BLaER1 (cell line): ENCODE data around the gene RIMS4.
A peak's percentile ranks its signal among the peaks of the same experiment; 100 is the strongest.

Source experiments
- H3K27ac ChIP-seq: shearing (Covaris generic); formaldehyde crosslinking; 2 replicates; pipeline ENCODE4 v1.8.1; 2022
- H3K27me3 ChIP-seq: shearing (Covaris generic); formaldehyde crosslinking; 2 replicates; pipeline ENCODE4 v1.8.1; 2022
- H3K36me3 ChIP-seq: shearing (Covaris generic); formaldehyde crosslinking; 2 replicates; pipeline ENCODE4 v1.8.1; 2022
- H3K4me1 ChIP-seq: shearing (Covaris generic); formaldehyde crosslinking; 2 replicates; pipeline ENCODE4 v1.8.1; 2022
- H3K4me2 ChIP-seq: shearing (Covaris generic); formaldehyde crosslinking; 2 replicates; pipeline ENCODE4 v1.8.1; 2022
- H3K4me3 ChIP-seq: shearing (Covaris generic); formaldehyde crosslinking; 2 replicates; pipeline ENCODE4 v1.8.1; 2022
- H3K9ac ChIP-seq: shearing (Covaris generic); formaldehyde crosslinking; 2 replicates; pipeline ENCODE4 v1.8.1; 2022
- H3K9me3 ChIP-seq: shearing (Covaris generic); formaldehyde crosslinking; 2 replicates; pipeline ENCODE4 v1.8.1; 2022
- H4K20me1 ChIP-seq: shearing (Covaris generic); formaldehyde crosslinking; 2 replicates; pipeline ENCODE4 v1.8.1; 2022
- Cebpa-rat ChIP-seq: shearing (Covaris generic); IDR thresholded peaks from 2 replicates; pipeline ENCODE4 v1.8.1; 2022

The RIMS4 gene

DNA sequence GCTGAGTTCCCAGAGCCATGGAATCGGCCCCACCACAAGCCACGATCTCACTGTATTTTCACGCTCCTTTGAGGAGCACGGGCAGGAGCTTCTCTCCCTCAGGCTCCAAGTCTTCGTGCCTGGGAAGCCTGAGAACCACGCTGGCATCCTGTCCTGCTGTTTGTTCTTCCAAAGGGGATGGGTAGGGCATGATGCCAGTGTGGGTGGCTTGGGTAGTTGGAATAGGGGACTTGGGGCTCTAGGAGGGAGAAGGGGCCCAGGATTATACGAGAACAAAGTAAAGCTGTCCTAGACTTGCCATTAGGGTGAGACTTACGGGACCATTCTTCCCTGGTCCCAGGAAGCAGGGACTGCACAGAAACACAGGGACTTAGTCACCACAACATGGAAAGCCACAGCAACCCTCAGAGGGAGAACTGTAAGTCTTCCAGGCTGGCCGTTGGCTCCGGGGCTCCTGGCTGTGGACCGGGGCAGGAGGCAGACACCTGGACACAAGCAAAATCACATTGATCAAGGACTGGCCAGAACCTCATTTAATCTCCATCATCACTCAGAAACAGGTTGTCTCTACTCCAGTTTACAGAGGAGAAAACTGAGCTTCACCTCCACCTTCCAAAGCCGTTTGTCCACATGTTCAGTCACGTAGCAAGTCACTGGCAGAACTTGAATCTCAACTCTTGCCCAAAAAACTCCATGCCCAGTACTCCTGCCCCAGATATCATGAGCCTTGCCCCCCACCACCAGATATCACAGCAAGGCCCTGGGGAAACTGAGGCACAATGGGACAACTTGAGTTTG is 93.8 kb downstream of the RIMS4 start:
- TF ChIP-seq Cebpa-rat: no peak
- Histone ChIP-seq H3K4me1 (peaks cover 27% of the 10 kb centered on the region), H3K4me3 (no peak overlapping the region), H4K20me1 (no peaks in the 10 kb centered on the region; the same call in 1 of the 2 replicates), H3K9ac (no peak overlapping the region), H3K9me3 (no peaks in the 10 kb centered on the region), H3K36me3 (no peaks in the 10 kb centered on the region), H3K4me2 (no peak overlapping the region), H3K27me3 (no peaks in the 10 kb centered on the region), H3K27ac (no peak overlapping the region)

GRCh38 chr20:44715499-44716308 is 94.6 kb downstream of the RIMS4 start:
- Histone ChIP-seq H3K9ac (no peak overlapping the region), H3K27ac (no peak overlapping the region), H3K4me3 (no peak overlapping the region), H3K4me1 (peaks cover 26% of the 10 kb centered on the region), H3K36me3 (no peaks in the 10 kb centered on the region), H4K20me1 (no peaks in the 10 kb centered on the region; the same call in 1 of the 2 replicates), H3K9me3 (no peaks in the 10 kb centered on the region), H3K4me2 (no peak overlapping the region), H3K27me3 (no peaks in the 10 kb centered on the region)
- no peak for TF ChIP-seq Cebpa-rat

DNA sequence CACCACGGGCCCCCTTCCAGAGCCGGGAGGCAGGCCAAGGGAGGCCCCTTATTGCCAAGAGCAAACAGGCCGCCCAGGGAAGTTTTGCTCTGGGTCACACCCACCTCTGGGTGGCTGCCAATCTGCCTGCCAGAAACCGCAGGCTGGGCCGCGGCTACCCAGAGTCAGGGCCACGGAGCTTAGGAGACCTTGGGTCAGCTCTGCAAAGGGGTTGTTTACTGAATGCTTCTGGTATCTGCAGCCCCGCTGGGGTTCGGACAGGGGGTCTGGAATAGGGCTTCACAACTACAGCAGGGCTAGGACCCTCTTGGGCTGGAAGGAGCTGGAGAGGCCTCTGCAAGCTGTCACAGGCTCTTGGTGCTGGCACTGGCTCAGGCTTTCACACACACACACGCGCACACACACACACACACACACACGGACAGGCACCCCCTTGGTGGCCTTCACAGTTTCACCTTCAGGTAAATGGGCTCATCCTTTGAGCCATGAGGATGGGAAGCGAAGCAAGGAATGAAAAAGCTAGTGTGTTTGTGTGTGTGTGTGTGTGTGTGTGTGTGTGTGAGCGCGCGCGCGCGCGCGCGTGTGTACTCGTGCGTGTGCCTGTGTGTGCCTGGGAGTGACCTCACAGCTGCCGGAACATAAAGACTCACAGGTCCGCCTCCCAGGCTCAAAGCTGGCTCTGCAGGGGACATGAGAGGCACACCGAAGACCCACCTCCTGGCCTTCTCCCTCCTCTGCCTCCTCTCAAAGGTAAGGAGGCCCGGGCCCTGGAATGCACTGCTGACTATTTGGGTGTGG is 95.4 kb downstream of the RIMS4 start, which contains the start of gene CCN5:
TSS of gene CCN5 (plus strand) at position 669 of the 798 bp plus-strand sequence. CDS start at position 691, 22 bp downstream.
- Histone ChIP-seq H3K4me3 (no peak within 1 kb of the TSS), H3K27ac (no peak within 1 kb of the TSS), H4K20me1 (no peaks in the 10 kb centered on the region; the same call in 1 of the 2 replicates), H3K36me3 (no peaks in the 10 kb centered on the region), H3K4me1 (peaks cover 19% of the 10 kb centered on the region), H3K9me3 (no peaks in the 10 kb centered on the region), H3K9ac (no peak within 1 kb of the TSS), H3K27me3 (no peaks in the 10 kb centered on the region), H3K4me2 (peak within 1 kb of the TSS; percentile 71)
- no peak for TF ChIP-seq Cebpa-rat

DNA sequence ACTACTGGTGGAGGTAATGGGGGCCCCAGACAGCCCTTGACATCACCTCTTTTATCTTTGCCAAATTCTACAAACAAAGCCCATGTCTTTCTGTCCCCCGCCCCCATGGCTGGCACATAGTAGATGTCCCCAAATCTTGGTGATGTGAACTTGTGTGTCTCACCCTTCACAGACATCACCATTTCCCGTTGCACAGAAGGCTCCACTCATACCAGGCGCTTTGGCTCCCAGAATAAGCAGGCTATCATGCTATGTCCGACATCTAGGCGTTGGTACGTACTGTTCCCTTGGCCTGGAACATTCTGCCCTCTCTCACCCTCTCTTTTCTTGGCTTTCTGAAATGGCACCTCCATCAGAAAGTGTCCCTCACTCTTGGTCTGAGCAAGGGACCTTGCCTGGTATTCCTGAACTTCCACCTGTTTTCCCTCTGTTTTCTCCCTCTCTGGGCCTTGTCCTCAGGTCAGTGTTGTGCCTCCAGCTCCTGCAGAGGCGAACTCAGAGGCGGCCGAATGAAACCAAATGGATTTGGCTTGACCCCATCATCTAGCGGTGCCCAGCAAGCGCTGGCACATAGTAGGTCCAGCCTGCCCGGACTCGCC is 96.1 kb downstream of the RIMS4 start:
- no peaks in the 10 kb centered on the region for H4K20me1 ChIP-seq
- no peak for TF ChIP-seq Cebpa-rat
- no peaks in the 10 kb centered on the region for H3K9me3 ChIP-seq
- H3K9ac ChIP-seq: no peak overlapping the region
- no peaks in the 10 kb centered on the region for H3K27me3 ChIP-seq
- H3K27ac ChIP-seq: no peak overlapping the region
- H3K4me1 ChIP-seq: peaks cover 19% of the 10 kb centered on the region
- no peak overlapping the region for H3K4me3 ChIP-seq
- H3K36me3 ChIP-seq: no peaks in the 10 kb centered on the region
- peak overlapping the region; percentile 71 for H3K4me2 ChIP-seq

GRCh38 chr20:44711237-44711636 is 99.1 kb downstream of the RIMS4 start:
- H3K27me3 ChIP-seq: no peaks in the 10 kb centered on the region
- no peaks in the 10 kb centered on the region for H3K36me3 ChIP-seq
- no peak overlapping the region for H3K4me2 ChIP-seq
- H3K9me3 ChIP-seq: no peaks in the 10 kb centered on the region
- no peak overlapping the region for H3K27ac ChIP-seq
- H3K4me3 ChIP-seq: no peak overlapping the region
- TF ChIP-seq Cebpa-rat: no peak
- H3K4me1 ChIP-seq: peaks cover 23% of the 10 kb centered on the region
- H4K20me1 ChIP-seq: no peaks in the 10 kb centered on the region
- H3K9ac ChIP-seq: no peak overlapping the region

- Histone ChIP-seq H3K9me3 (no peaks in the 10 kb centered on the region), H3K36me3 (no peaks in the 10 kb centered on the region), H3K4me1 (peaks cover 30% of the 10 kb centered on the region), H3K9ac (no peak overlapping the region), H3K4me3 (no peak overlapping the region), H3K27ac (no peak overlapping the region), H4K20me1 (no peaks in the 10 kb centered on the region), H3K27me3 (no peaks in the 10 kb centered on the region), H3K4me2 (no peak overlapping the region)
- no peak for TF ChIP-seq Cebpa-rat
Measured at GRCh38 chr20:44709797-44710196, 100.5 kb downstream of the RIMS4 start.

- Histone ChIP-seq H3K36me3 (no peaks in the 10 kb centered on the region), H3K9me3 (no peaks in the 10 kb centered on the region), H3K9ac (no peak overlapping the region), H3K4me1 (peaks cover 30% of the 10 kb centered on the region), H4K20me1 (no peaks in the 10 kb centered on the region), H3K27ac (no peak overlapping the region), H3K4me3 (no peak overlapping the region), H3K27me3 (no peaks in the 10 kb centered on the region), H3K4me2 (no peak overlapping the region)
- TF ChIP-seq Cebpa-rat: no peak
Measured at GRCh38 chr20:44709380-44709779, 101.0 kb downstream of the RIMS4 start.

- Histone ChIP-seq H3K4me1 (peaks cover 50% of the 10 kb centered on the region), H3K27ac (no peak overlapping the region), H3K27me3 (no peaks in the 10 kb centered on the region), H3K4me3 (no peak overlapping the region), H4K20me1 (no peaks in the 10 kb centered on the region), H3K9me3 (no peaks in the 10 kb centered on the region), H3K4me2 (no peak overlapping the region), H3K36me3 (no peaks in the 10 kb centered on the region), H3K9ac (no peak overlapping the region)
- TF ChIP-seq Cebpa-rat: no peak
Measured at GRCh38 chr20:44707018-44707579, 103.2 kb downstream of the RIMS4 start.
